ENCODE results near the gene CKMT2. TPM values are rescaled to one million over a fixed set of nuclear protein-coding genes. Genes with fewer than 3 reads are reported as not detected.

Gene CKMT2
- total RNA-seq, 1 experiment from 2014 or later, result not detected

DNA sequence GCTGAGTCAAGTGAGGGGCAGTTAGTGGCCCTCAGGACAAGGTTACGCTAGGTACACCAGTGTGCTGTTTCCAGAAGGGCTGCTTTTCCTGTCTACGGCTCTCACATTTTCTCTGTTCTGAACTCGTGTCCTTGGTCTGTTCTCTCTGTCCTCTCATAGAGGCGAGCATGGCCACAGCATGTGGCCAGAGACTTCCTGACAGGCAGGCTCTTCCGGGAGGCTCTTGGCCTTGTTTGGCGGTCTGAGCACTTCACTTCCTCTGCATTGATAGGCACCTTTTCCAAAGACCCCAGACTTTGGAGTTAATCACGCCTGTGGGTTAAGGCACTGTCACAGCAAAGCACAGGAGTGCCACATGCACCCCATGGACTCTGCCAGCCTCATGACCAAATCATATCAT lies 1.2 kb downstream of the CKMT2 start:
- POLR2A ChIA-PET, result no interaction called here
- no peak overlapping the region for H3K27ac Mint-ChIP-seq (ENCODE audit: unreplicated experiment)
- H3K36me3 Mint-ChIP-seq (ENCODE audit: insufficient read depth, unreplicated experiment), result peaks cover 11% of the 10 kb centered on the region

DNA sequence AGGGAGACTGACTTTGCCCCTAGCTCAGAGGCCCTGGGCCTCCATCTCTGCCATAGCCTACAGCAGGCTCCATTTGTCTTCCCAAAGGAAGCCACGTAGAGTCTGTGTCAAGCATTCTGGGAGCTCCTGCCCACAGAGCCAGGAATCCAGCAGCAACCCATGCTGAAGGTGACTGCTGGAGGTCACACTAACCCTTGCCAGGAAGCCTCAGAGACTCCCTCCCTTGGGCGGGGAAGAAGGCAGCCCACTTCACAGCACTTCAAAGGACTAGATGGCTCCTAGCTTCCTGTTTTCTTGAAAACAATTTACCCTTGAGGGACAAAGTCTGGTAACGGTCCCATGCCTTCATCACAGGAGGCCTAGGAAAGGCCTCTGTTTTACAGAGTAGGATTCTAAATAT lies 1.7 kb downstream of the CKMT2 start:
- Histone ChIP-seq H3K36me3 (ENCODE audit: control insufficient read depth, insufficient read depth, low read length) (no peaks in the 10 kb centered on the region), H3K27me3 (replicated peaks; ENCODE audit: control insufficient read depth, insufficient read depth, low read length) (no peaks in the 10 kb centered on the region), H3K9me3 (no peaks in the 10 kb centered on the region), H3K4me1 (no peaks in the 10 kb centered on the region), H3K4me3 (ENCODE audit: low read depth, low read length) (no peak overlapping the region)
- no peak for DNase-seq
- intact Hi-C loops (cut with micrococcal nuclease; ENCODE audit: unreplicated experiment), result no loop called here
- no peaks in the 10 kb centered on the region for H3K9me3 Mint-ChIP-seq (ENCODE audit: unreplicated experiment)
- peaks cover 11% of the 10 kb centered on the region for H3K36me3 Mint-ChIP-seq (ENCODE audit: insufficient read depth, unreplicated experiment)
- H3K4me3 Mint-ChIP-seq (ENCODE audit: unreplicated experiment), result no peak overlapping the region
- no TSS peak for BruUV-seq (replicated peaks)
- no peaks in the 10 kb centered on the region for H3K27me3 Mint-ChIP-seq (ENCODE audit: insufficient read depth, unreplicated experiment)
- TF ChIP-seq, protein P1, sequence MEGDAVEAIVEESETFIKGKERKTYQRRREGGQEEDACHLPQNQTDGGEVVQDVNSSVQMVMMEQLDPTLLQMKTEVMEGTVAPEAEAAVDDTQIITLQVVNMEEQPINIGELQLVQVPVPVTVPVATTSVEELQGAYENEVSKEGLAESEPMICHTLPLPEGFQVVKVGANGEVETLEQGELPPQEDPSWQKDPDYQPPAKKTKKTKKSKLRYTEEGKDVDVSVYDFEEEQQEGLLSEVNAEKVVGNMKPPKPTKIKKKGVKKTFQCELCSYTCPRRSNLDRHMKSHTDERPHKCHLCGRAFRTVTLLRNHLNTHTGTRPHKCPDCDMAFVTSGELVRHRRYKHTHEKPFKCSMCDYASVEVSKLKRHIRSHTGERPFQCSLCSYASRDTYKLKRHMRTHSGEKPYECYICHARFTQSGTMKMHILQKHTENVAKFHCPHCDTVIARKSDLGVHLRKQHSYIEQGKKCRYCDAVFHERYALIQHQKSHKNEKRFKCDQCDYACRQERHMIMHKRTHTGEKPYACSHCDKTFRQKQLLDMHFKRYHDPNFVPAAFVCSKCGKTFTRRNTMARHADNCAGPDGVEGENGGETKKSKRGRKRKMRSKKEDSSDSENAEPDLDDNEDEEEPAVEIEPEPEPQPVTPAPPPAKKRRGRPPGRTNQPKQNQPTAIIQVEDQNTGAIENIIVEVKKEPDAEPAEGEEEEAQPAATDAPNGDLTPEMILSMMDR (IDR thresholded peaks at IDR 0.05; ENCODE audit: insufficient read depth in 1 of 2, low read depth in 1 of 2, low read length in 1 of 2, severe bottlenecking in 1 of 2, unreplicated experiment in 1 of 2), result no peak
- CTCF ChIA-PET, result no interaction called here
- no peaks in the 10 kb centered on the region for H3K4me1 Mint-ChIP-seq (ENCODE audit: low read depth, unreplicated experiment)
- POLR2A ChIA-PET, result no interaction called here
- H3K27ac Mint-ChIP-seq (ENCODE audit: unreplicated experiment), result no peak overlapping the region

More for the DNA sequence above, 1.2 kb downstream of the CKMT2 start:
- Mint-ChIP-seq H3K4me1 (ENCODE audit: low read depth, unreplicated experiment) (no peaks in the 10 kb centered on the region), H3K4me3 (ENCODE audit: unreplicated experiment) (no peak overlapping the region), H3K9me3 (ENCODE audit: unreplicated experiment) (no peaks in the 10 kb centered on the region), H3K27me3 (ENCODE audit: insufficient read depth, unreplicated experiment) (no peaks in the 10 kb centered on the region)
- CTCF ChIA-PET, result no interaction called here
- H3K4me3 ChIP-seq (ENCODE audit: low read depth, low read length), result no peak overlapping the region
- TF ChIP-seq, protein P1 (IDR thresholded peaks at IDR 0.05; ENCODE audit: insufficient read depth in 1 of 2, low read depth in 1 of 2, low read length in 1 of 2, severe bottlenecking in 1 of 2, unreplicated experiment in 1 of 2), result no peak
- H3K4me1 ChIP-seq, result no peaks in the 10 kb centered on the region
- no TSS peak for BruUV-seq (replicated peaks)
- DNase-seq, result no peak
- no peaks in the 10 kb centered on the region for H3K36me3 ChIP-seq (ENCODE audit: control insufficient read depth, insufficient read depth, low read length)
- H3K27me3 ChIP-seq (replicated peaks; ENCODE audit: control insufficient read depth, insufficient read depth, low read length), result no peaks in the 10 kb centered on the region
- intact Hi-C loops (cut with micrococcal nuclease; ENCODE audit: unreplicated experiment), result no loop called here
- H3K9me3 ChIP-seq, result no peaks in the 10 kb centered on the region

DNA sequence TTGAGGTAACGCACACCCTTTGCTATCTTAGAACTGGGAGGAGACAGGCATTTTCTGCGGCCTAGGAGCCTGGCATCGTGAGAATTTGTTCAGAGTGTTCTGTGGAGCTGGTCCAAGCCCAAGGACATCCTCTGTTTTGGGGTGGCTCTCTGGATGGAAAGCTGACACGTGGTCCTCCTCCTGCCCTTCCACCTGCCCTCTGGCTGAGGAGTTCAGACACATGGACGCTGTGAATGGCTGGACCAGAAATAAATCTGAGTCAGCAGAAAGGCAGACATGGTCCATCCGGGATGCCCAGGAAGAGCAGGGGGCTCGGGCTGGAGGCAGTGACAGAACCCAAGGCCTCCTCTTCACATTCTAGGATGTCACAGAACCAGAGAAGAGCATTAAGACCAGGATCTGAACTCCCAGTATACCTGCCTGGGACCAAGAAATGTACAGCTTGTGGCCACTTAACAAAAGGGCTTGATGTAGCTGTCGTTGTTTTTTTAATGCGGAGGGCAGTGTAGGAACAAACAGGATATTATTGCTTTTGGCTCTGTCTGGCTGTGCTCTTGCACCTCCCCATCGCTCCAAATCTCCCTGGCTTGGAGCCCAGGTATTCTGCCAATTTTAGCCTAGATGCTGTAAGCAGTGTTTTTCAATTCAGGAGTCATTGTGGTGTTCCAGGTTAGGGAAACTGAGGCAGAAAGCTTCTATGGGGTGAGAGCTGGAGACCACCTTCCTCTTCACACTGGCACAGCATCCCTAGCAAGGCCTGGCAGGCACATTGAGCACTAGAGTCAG lies 2.4 kb downstream of the CKMT2 start:
- H3K4me3 ChIP-seq (ENCODE audit: low read depth, low read length), result no peak overlapping the region
- TF ChIP-seq, protein P1 (IDR thresholded peaks at IDR 0.05; ENCODE audit: insufficient read depth in 1 of 2, low read depth in 1 of 2, low read length in 1 of 2, severe bottlenecking in 1 of 2, unreplicated experiment in 1 of 2), result no peak
- POLR2A ChIA-PET, result no interaction called here
- Mint-ChIP-seq H3K9me3 (ENCODE audit: unreplicated experiment) (no peaks in the 10 kb centered on the region), H3K36me3 (ENCODE audit: insufficient read depth, unreplicated experiment) (peaks cover 11% of the 10 kb centered on the region), H3K27ac (ENCODE audit: unreplicated experiment) (no peak overlapping the region), H3K27me3 (ENCODE audit: insufficient read depth, unreplicated experiment) (no peaks in the 10 kb centered on the region), H3K4me1 (ENCODE audit: low read depth, unreplicated experiment) (no peaks in the 10 kb centered on the region), H3K4me3 (ENCODE audit: unreplicated experiment) (no peak overlapping the region)
- intact Hi-C loops (cut with micrococcal nuclease; ENCODE audit: unreplicated experiment), result no loop called here
- no peaks in the 10 kb centered on the region for H3K27me3 ChIP-seq (replicated peaks; ENCODE audit: control insufficient read depth, insufficient read depth, low read length)
- CTCF ChIA-PET, result no interaction called here
- BruUV-seq (replicated peaks), result no TSS peak
- peaks cover 3% of the 10 kb centered on the region; the same call in 1 of the 2 replicates for H3K36me3 ChIP-seq (ENCODE audit: control insufficient read depth, insufficient read depth, low read length)
- no peak for DNase-seq
- H3K9me3 ChIP-seq, result no peaks in the 10 kb centered on the region
- no peaks in the 10 kb centered on the region for H3K4me1 ChIP-seq

Data from Caco-2 (cell line).